ENCODE measurements around the gene WRAP73.

The WRAP73 gene

GRCh38 chr1:3651026-3651929, 1.4 kb upstream of the WRAP73 start:
- Histone ChIP-seq H3K9me3 (ENCODE audit: insufficient read depth, low read length) (no peaks in the 10 kb centered on the region), H3K36me3 (ENCODE audit: low read length) (no peaks in the 10 kb centered on the region), H3K9me2 (replicated peaks; ENCODE audit: insufficient read depth, low read length) (no peaks in the 10 kb centered on the region), H4K20me1 (ENCODE audit: low read depth, low read length) (no peaks in the 10 kb centered on the region), H3K27ac (ENCODE audit: low read depth, low read length) (no peak overlapping the region), H3F3A (ENCODE audit: insufficient read depth) (peaks cover 4% of the 10 kb centered on the region; the same call in 1 of the 2 replicates), H3K4me3 (ENCODE audit: insufficient read depth, low read length, poor library complexity, severe bottlenecking) (no peak overlapping the region), H3K4me2 (ENCODE audit: low read depth, low read length, poor library complexity, severe bottlenecking) (peak overlapping the region; percentile 43), H2AFZ (ENCODE audit: low read depth, low read length, severe bottlenecking) (no peak overlapping the region), H3K79me2 (ENCODE audit: insufficient read depth, low read length) (no peaks in the 10 kb centered on the region), H3K9ac (ENCODE audit: low read length) (no peak overlapping the region; the same call in 1 of the 2 replicates), H3K27me3 (ENCODE audit: low read length) (no peaks in the 10 kb centered on the region)
- TF ChIP-seq CTCF (IDR thresholded peaks at IDR 0.05; ENCODE audit: insufficient read depth, low read length, poor library complexity, severe bottlenecking) (no peak), EZH2phosphoT487 (conservative IDR thresholded peaks at IDR 0.05; ENCODE audit: low read length) (no peak)

GRCh38 chr1:3650248-3651025, 534 bp upstream of the WRAP73 start:
- Histone ChIP-seq H3K9ac (ENCODE audit: low read length) (no peak overlapping the region), H3K9me2 (replicated peaks; ENCODE audit: insufficient read depth, low read length) (no peaks in the 10 kb centered on the region), H4K20me1 (ENCODE audit: low read depth, low read length) (no peaks in the 10 kb centered on the region), H3K9me3 (ENCODE audit: insufficient read depth, low read length) (no peaks in the 10 kb centered on the region), H3F3A (ENCODE audit: insufficient read depth) (peaks cover 4% of the 10 kb centered on the region; the same call in 1 of the 2 replicates), H3K36me3 (ENCODE audit: low read length) (no peaks in the 10 kb centered on the region), H2AFZ (ENCODE audit: low read depth, low read length, severe bottlenecking) (no peak overlapping the region), H3K4me2 (ENCODE audit: low read depth, low read length, poor library complexity, severe bottlenecking) (no peak overlapping the region), H3K79me2 (ENCODE audit: insufficient read depth, low read length) (no peaks in the 10 kb centered on the region), H3K27ac (ENCODE audit: low read depth, low read length) (no peak overlapping the region), H3K4me3 (ENCODE audit: insufficient read depth, low read length, poor library complexity, severe bottlenecking) (no peak overlapping the region), H3K27me3 (ENCODE audit: low read length) (no peaks in the 10 kb centered on the region)
- TF ChIP-seq CTCF (IDR thresholded peaks at IDR 0.05; ENCODE audit: insufficient read depth, low read length, poor library complexity, severe bottlenecking): no peak
- TF ChIP-seq EZH2phosphoT487 (conservative IDR thresholded peaks at IDR 0.05; ENCODE audit: low read length): no peak

GRCh38 chr1:3646596-3646995, 3.3 kb downstream of the WRAP73 start:
- H3K4me2 ChIP-seq (ENCODE audit: low read depth, low read length, poor library complexity, severe bottlenecking): no peak overlapping the region
- TF ChIP-seq EZH2phosphoT487 (conservative IDR thresholded peaks at IDR 0.05; ENCODE audit: low read length) (no peak), CTCF (IDR thresholded peaks at IDR 0.05; ENCODE audit: insufficient read depth, low read length, poor library complexity, severe bottlenecking) (no peak)
- H3K9ac ChIP-seq (ENCODE audit: low read length): no peak overlapping the region
- H3K79me2 ChIP-seq (ENCODE audit: insufficient read depth, low read length): no peaks in the 10 kb centered on the region
- H3K27me3 ChIP-seq (ENCODE audit: low read length): no peaks in the 10 kb centered on the region
- H3K9me3 ChIP-seq (ENCODE audit: insufficient read depth, low read length): no peaks in the 10 kb centered on the region
- H3K4me3 ChIP-seq (ENCODE audit: insufficient read depth, low read length, poor library complexity, severe bottlenecking): no peak overlapping the region
- no peaks in the 10 kb centered on the region for H4K20me1 ChIP-seq (ENCODE audit: low read depth, low read length)
- H3K36me3 ChIP-seq (ENCODE audit: low read length): no peaks in the 10 kb centered on the region
- peaks cover 4% of the 10 kb centered on the region; the same call in 1 of the 2 replicates for H3F3A ChIP-seq (ENCODE audit: insufficient read depth)
- H2AFZ ChIP-seq (ENCODE audit: low read depth, low read length, severe bottlenecking): no peak overlapping the region
- no peaks in the 10 kb centered on the region for H3K9me2 ChIP-seq (replicated peaks; ENCODE audit: insufficient read depth, low read length)
- H3K27ac ChIP-seq (ENCODE audit: low read depth, low read length): no peak overlapping the region
